SU-DHL-6 (cell line): Measurements from ENCODE around the gene IL1RN.

Experiments used
- CTCF ChIP-seq: fragments of 200-600 bp; sonication (generic); IDR thresholded peaks from one replicate; pipeline ENCODE4 v1.5.1; 2017; ENCODE audit warnings: antibody characterized with exemption, mild to moderate bottlenecking, low read length, moderate library complexity; ENCODE audit not compliant: insufficient read depth, poor library complexity, severe bottlenecking
- EZH2phosphoT487 ChIP-seq: fragments of 200-600 bp; sonication (generic), shearing (Covaris generic); conservative IDR thresholded peaks from 2 replicates; pipeline ENCODE4 v1.6.1; 2018; ENCODE audit warnings: mild to moderate bottlenecking, antibody characterized with exemption, low read length, moderate library complexity, mixed read lengths

- TF ChIP-seq EZH2phosphoT487 (no peak), CTCF (no peak)
Measured at GRCh38 chr2:113124984-113125855, 2.2 kb upstream of the IL1RN start.
